SU-DHL-6 (cell line): ENCODE measurements around the gene KAT6B.

Experiments used
- H2AFZ ChIP-seq: fragments of 200-600 bp; sonication (generic); 2 replicates; pipeline ENCODE4 v1.6.1; 2014; ENCODE audit warnings: low read depth, mild to moderate bottlenecking, moderate library complexity, mixed read lengths, antibody characterized with exemption, low read length; ENCODE audit not compliant: severe bottlenecking
- H3F3A ChIP-seq: fragments of 200-600 bp; shearing (Covaris generic); 2 replicates; pipeline ENCODE4 v1.6.0; 2016; ENCODE audit warnings: antibody characterized with exemption, mild to moderate bottlenecking; ENCODE audit not compliant: insufficient read depth
- H3K27ac ChIP-seq: fragments of 200-600 bp; sonication (generic); 2 replicates; pipeline ENCODE4 v1.5.1; 2016; ENCODE audit warnings: low read depth, mild to moderate bottlenecking, low read length, moderate library complexity, mixed read lengths
- H3K27me3 ChIP-seq: fragments of 200-600 bp; sonication (generic), shearing (Covaris generic); 2 replicates; pipeline ENCODE4 v1.6.0; 2014; ENCODE audit warnings: mild to moderate bottlenecking, low read length
- H3K36me3 ChIP-seq: fragments of 200-600 bp; sonication (generic); 2 replicates; pipeline ENCODE4 v1.6.1; 2014; ENCODE audit warnings: mild to moderate bottlenecking, low read length, mixed read lengths
- H3K4me2 ChIP-seq: fragments of 300-600, 200-600 bp; shearing (Covaris generic), sonication (generic); 2 replicates; pipeline ENCODE4 v1.6.0; 2014; ENCODE audit warnings: low read length, low read depth, mild to moderate bottlenecking; ENCODE audit not compliant: poor library complexity, severe bottlenecking
- H3K4me3 ChIP-seq: fragments of 200-600 bp; sonication (generic); 2 replicates; pipeline ENCODE4 v1.5.1; 2014; ENCODE audit warnings: antibody characterized with exemption, low read length, mild to moderate bottlenecking, mixed read lengths; ENCODE audit not compliant: insufficient read depth, poor library complexity, severe bottlenecking
- H3K79me2 ChIP-seq: fragments of 200-600 bp; sonication (generic); 2 replicates; pipeline ENCODE4 v1.6.1; 2014; ENCODE audit warnings: mild to moderate bottlenecking, low read length, moderate library complexity; ENCODE audit not compliant: insufficient read depth
- H3K9ac ChIP-seq: fragments of 200-600 bp; sonication (generic); 2 replicates; pipeline ENCODE4 v1.7.0; 2014; ENCODE audit warnings: mild to moderate bottlenecking, low read length
- H3K9me2 ChIP-seq: fragments of 200-600 bp; sonication (generic); replicated peaks from 2 replicates; pipeline ENCODE4 v1.6.1; 2014; ENCODE audit warnings: low read length; ENCODE audit not compliant: insufficient read depth
- H3K9me3 ChIP-seq: fragments of 200-600 bp; sonication (generic); 2 replicates; pipeline ENCODE4 v1.6.1; 2014; ENCODE audit warnings: low read length, mixed read lengths; ENCODE audit not compliant: insufficient read depth
- H4K20me1 ChIP-seq: fragments of 200-600 bp; sonication (generic); 2 replicates; pipeline ENCODE4 v1.6.1; 2014; ENCODE audit warnings: low read depth, mild to moderate bottlenecking, antibody characterized with exemption, low read length, moderate library complexity, mixed read lengths
- EZH2phosphoT487 ChIP-seq: fragments of 200-600 bp; sonication (generic), shearing (Covaris generic); conservative IDR thresholded peaks from 2 replicates; pipeline ENCODE4 v1.6.1; 2018; ENCODE audit warnings: mild to moderate bottlenecking, antibody characterized with exemption, low read length, moderate library complexity, mixed read lengths
- TF ChIP-seq, protein P1 (sequence below): fragments of 200-600 bp; sonication (generic); IDR thresholded peaks from one replicate; pipeline ENCODE4 v1.5.1; 2017; ENCODE audit warnings: antibody characterized with exemption, mild to moderate bottlenecking, low read length, moderate library complexity; ENCODE audit not compliant: insufficient read depth, poor library complexity, severe bottlenecking

Gene KAT6B

DNA sequence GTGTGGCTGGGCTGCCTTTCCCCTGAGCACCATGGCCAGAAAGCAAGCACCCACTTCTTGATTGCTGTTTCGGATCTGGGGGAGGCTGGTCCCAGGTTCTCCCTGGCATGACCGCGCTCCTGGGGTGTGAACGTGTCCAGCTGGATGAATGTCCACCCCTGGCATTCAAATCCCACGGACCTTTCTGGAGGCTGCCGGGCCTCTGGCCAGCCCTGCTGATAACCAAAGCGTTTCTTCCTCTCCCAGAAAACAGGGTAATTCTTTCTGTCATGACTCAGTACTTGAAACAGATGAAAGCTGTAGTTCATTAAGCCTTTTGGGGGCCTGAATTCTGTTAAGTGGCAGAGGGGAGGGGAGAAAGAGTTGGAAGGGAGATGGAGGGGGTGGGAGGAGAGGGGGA is 211.9 kb downstream of the KAT6B start:
- H3K9me2 ChIP-seq, result no peaks in the 10 kb centered on the region
- TF ChIP-seq, protein P1, sequence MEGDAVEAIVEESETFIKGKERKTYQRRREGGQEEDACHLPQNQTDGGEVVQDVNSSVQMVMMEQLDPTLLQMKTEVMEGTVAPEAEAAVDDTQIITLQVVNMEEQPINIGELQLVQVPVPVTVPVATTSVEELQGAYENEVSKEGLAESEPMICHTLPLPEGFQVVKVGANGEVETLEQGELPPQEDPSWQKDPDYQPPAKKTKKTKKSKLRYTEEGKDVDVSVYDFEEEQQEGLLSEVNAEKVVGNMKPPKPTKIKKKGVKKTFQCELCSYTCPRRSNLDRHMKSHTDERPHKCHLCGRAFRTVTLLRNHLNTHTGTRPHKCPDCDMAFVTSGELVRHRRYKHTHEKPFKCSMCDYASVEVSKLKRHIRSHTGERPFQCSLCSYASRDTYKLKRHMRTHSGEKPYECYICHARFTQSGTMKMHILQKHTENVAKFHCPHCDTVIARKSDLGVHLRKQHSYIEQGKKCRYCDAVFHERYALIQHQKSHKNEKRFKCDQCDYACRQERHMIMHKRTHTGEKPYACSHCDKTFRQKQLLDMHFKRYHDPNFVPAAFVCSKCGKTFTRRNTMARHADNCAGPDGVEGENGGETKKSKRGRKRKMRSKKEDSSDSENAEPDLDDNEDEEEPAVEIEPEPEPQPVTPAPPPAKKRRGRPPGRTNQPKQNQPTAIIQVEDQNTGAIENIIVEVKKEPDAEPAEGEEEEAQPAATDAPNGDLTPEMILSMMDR, result no peak
- no peak for TF ChIP-seq EZH2phosphoT487
- no peak overlapping the region for H2AFZ ChIP-seq
- no peaks in the 10 kb centered on the region for H3K9me3 ChIP-seq
- H3K27ac ChIP-seq, result no peak overlapping the region
- H3K4me2 ChIP-seq, result no peak overlapping the region
- no peak overlapping the region for H3K4me3 ChIP-seq
- no peak overlapping the region for H3K9ac ChIP-seq
- no peaks in the 10 kb centered on the region for H4K20me1 ChIP-seq
- no peaks in the 10 kb centered on the region for H3K36me3 ChIP-seq
- no peaks in the 10 kb centered on the region for H3F3A ChIP-seq
- H3K27me3 ChIP-seq, result no peaks in the 10 kb centered on the region
- H3K79me2 ChIP-seq, result no peaks in the 10 kb centered on the region

DNA sequence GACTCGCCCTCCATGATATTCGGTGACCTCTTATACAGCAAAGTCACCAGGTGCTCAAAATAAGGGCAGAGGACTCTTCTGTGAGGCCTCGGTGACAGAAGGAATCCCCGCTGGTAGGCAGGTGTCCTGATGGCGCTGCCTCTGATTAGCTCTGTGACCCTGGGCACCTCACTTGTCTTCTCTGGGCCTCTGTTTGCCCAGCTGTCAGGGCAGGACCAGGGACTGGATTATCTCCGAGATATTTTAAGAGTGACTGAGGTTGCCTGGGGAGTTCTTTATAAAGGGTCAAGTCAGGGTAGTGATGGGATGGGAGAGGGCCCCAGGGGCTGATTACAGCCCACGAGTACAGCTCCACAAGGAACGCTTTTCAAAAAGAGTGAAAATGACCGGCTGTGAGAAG is 214.2 kb downstream of the KAT6B start:
- H2AFZ ChIP-seq, result no peak overlapping the region
- no peak overlapping the region for H3K4me2 ChIP-seq
- no peak overlapping the region for H3K27ac ChIP-seq
- no peak overlapping the region for H3K4me3 ChIP-seq
- H3K27me3 ChIP-seq, result no peaks in the 10 kb centered on the region
- no peaks in the 10 kb centered on the region for H3K9me3 ChIP-seq
- no peaks in the 10 kb centered on the region for H3K9me2 ChIP-seq
- no peaks in the 10 kb centered on the region for H3K36me3 ChIP-seq
- no peak overlapping the region for H3K9ac ChIP-seq
- TF ChIP-seq EZH2phosphoT487, result no peak
- TF ChIP-seq, protein P1, result no peak
- no peaks in the 10 kb centered on the region for H3K79me2 ChIP-seq
- no peaks in the 10 kb centered on the region for H4K20me1 ChIP-seq
- H3F3A ChIP-seq, result no peaks in the 10 kb centered on the region

DNA sequence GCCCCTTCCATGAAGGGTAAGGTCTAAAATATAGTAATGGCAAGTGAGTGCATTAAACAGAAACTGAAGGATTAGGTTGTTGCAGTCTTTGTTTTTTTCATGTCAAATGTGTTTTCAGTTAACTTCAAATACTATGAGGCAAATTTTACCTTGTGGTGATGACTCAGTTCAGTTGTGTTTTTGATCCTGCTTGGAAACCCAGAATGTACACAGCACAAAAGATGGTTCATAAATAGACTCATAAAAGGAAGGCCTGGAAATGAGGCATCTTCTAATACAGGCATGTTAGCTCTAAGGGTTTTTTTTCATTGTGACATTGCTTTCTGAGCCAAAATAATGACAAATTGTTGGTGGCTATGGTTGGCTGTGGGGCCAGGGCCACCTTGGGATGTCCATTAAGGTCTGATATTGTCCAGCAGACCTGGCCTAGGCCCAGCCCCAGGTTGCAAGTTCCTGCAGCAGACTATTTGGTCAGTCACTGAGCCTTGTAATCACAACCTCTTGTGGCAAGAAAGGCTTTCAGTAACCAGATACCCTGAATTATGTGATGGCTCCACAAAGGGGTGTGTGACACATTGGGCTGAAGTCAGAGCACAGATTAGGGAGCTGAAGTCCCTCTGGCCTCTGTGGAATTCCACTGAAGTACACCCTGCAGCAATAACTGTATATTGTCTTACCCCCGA is 216.0 kb downstream of the KAT6B start:
- Histone ChIP-seq H3K4me2 (no peak overlapping the region), H3K27me3 (no peaks in the 10 kb centered on the region), H2AFZ (no peak overlapping the region), H3K79me2 (no peaks in the 10 kb centered on the region), H3F3A (no peaks in the 10 kb centered on the region), H3K27ac (no peak overlapping the region), H3K36me3 (no peaks in the 10 kb centered on the region), H3K9ac (no peak overlapping the region), H3K9me2 (no peaks in the 10 kb centered on the region), H3K9me3 (no peaks in the 10 kb centered on the region), H4K20me1 (no peaks in the 10 kb centered on the region), H3K4me3 (no peak overlapping the region)
- TF ChIP-seq EZH2phosphoT487, result no peak
- TF ChIP-seq, protein P1, result no peak
